GM18517 (cell line): Measurements from ENCODE around the gene SPHK1.

Source experiments
- ATAC-seq: cut with Tn5 transposase; IDR thresholded peaks from one replicate; pipeline ENCODE4 v1.9.1; 2021; ENCODE audit warnings: mild to moderate bottlenecking, moderate library complexity; ENCODE audit not compliant: unreplicated experiment

The SPHK1 gene

DNA sequence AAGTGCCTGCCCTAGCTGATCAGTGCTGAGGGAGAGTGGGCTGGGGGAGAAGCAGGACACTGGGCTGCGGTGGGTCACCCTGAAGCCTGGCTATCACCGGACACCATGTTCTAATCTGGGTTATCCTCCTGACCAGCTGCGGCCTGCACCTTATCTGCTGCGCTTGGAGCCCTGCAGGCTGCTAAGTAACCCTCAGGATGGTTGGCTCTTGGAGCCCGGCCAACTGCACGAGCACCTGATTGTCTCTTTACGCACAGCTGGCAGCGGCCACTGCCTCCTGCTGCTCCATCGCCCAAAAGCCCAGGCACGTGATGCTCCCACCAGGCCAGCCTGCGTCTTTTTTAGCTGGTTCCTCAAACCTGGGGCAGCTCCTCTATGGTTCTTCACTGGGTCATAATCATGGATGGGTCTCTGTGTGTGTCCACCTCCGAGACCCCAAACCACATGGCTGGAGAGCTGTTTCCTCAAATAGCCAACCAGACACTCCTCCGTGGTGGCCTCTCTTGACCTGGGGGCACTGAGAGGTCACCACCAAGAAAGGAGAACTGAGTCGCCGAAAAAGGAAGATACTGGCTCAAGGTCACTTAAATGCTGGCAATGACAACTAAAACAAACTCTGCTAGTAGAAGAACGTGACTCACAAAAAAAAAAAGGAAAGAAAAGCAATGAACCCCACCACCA, 21.7 kb downstream of the SPHK1 start:
- no peak for ATAC-seq

DNA sequence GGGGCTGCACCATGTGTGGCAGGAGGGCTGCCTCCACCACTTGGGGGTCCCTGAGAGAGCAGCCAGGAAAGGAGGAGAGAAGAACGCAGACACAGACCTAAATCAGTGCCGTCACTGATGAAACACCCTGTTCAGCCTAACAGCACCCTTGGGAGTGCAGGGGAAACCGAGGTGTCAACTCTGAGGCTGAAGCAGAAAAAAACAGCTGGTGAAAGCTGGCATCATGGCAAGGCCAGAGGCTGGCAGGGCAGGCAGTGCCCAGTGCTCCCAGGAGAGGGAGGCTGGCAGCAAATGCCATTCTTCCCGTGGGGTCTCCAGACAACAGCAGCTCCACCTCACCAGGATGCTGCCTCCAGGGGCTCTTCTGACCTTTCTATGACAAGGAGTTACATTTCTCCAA, 23.1 kb downstream of the SPHK1 start:
- ATAC-seq, result no peak

DNA sequence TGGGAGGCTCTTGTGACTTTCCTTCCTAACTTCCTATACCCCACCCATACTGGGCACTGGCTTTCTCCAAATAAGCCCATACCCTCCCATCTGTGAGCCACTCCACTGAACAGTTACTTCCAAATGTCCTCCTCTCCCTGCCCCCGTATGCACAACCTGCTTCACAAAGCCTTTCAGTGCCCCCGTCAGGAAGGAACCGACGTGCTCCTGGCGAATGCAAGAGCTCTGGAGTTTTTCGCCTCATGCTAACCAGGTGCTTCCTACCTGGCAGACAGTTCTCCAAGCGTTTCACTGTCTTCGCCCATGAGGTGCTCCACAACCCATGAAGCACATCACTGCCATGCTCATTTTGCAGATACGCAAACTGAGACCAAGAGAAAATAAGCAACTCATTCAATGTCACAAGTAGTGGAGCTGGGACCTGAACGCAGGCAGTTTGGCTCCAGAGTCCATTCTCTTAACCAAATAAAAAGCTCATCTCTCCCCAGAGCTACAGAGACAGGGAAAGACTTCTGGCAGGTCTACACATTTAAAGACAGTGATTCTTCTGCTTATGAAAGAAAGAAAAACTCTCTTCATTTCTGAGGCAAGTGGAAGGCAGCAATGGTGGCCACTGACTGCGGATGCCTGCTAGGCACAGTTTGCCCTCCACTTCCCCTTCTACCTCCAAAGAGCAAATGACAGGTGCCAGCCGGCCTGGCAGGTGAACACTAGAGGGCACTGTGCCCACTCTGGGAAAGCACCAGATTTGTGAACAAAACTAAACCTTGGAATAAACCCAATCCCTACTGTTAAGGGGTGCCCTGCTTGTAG, 23.8 kb downstream of the SPHK1 start:
- no peak for ATAC-seq

GRCh38 chr17:76410328-76410965, 26.0 kb downstream of the SPHK1 start:
- no peak for ATAC-seq

DNA sequence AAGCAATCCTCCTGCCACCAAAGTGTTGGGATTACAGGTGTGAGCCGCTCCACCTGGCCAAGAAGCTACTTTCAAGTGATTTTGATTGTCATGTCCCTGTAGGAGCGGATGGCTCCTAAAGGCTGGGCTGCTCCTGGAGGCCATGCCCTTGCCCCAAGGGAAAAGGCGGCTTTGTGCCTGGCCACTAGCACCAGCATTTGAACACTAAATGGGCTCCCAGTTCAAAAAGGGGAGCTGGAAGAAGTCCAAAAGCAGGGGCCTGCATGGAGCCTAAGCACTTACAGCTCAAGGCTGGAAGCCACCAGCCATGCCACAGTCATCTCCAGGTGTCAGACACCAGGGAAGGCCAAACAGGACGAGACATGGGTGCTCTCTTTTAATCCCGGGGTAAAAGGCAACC, 26.8 kb downstream of the SPHK1 start:
- no peak for ATAC-seq

DNA sequence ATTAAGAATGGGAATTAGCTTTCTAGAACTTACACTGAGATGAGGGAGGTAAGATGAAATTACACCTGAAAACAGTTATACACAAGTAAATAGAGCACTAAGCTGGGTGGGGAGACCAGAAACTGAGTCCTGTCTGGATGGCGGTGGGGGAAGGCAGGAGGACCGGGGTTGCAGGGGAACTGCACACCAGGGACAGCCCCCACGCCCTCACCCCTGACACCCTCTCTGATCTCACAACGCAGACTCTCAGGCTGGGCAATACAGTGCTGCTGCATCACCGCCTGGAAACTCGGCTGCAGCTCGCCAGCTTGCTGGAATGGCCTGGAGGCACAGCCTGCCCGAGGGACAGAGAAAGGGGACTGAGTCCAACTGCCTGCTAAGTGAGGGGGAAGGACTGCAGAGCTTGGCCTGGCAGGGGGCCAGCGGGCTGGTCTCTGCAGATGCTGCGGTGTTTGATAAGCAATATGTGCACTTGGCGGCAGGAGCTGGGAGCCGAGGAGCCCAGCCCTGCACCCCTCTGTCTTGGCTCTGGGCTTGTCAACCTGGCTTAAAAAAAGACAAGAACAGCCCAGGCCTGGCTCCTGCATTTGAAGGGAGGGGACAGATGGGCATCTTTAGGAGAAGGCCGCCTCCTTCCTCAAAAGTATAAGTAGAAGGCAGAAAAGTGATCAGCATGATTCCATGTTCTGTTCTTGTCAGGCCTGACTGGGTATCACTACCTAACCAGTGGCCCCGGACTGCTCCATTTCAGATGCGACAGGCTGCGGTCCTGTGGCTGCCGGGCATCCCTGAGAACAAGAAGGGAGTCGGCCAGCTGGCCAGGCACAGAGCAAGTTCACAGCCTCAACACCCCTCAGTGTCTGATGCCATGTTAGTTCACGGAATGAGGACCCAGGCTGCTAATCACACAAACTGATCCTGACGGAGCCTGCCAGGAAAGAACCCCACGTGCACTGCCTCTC, 30.2 kb downstream of the SPHK1 start:
- ATAC-seq, result no peak

- no peak for ATAC-seq
Observed at GRCh38 chr17:76415786-76416185, 31.4 kb downstream of the SPHK1 start.

DNA sequence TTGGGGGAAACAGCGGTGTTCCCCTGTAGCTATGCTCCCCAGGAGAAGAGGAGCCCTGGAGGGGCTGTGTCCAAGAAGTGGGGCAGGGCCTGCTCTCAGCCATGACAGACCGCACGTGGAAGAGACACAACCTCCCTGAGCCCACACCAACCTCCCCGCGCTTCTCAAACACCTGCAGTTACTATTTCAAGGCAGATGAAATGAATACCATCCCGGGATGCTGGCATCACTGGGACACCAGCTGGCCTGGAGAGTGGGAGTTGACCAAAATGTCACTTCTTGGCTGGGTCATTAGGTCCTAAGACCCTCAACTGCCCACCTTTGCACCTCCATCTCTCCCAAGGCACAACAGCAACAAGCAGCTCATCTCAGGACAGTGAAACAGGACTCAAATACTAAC, 32.0 kb downstream of the SPHK1 start:
- ATAC-seq, result no peak

DNA sequence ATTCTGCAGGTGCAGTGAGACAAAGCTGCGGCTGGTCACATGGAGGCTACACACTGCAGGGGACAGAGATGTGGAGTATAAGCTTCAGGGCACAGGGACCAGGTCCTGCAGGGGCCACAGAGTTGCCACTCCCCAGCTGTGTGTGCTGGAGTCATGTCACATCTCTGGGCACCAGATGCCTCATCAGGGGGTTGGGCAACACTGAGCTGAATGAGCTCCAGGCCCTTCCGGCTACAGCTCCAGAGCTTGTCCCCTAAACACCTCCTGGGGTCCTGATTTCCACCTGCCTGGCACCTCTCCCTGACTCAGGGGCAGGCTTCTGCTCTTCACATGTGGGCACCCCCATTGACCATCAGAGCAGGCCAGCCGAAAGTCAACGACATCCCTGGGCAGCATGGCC, 32.5 kb downstream of the SPHK1 start:
- ATAC-seq, result no peak

DNA sequence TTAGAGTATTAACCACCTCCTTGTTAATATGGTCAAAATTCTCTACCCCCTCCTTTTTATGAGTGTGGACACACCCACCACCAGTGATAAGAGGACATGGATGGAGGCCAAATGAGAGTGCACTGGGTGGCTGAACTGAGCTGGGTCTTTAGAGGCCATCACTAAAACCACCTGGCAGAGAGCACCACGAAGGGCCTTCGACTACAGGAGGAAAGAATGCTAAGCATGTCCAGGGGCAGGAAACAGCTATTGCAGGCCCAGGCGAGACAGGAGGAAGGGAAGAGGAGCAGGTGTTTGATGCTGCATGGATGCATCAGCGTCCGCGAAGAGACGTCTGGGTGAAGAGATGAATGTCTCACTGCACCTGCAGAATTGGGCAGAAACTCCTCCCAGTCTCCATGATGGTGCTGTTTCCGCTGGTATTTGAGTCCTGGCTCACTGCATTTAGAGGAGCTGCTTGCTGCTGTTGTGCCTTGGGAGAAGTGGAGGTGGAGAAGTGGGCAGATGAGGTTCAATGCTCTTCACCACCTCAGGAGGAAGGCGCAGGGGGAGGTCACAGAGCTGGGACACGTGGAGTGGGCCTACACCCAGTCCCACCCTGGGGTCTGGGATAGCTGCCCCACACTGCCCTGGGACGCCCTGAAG, 33.2 kb downstream of the SPHK1 start:
- ATAC-seq, result no peak

DNA sequence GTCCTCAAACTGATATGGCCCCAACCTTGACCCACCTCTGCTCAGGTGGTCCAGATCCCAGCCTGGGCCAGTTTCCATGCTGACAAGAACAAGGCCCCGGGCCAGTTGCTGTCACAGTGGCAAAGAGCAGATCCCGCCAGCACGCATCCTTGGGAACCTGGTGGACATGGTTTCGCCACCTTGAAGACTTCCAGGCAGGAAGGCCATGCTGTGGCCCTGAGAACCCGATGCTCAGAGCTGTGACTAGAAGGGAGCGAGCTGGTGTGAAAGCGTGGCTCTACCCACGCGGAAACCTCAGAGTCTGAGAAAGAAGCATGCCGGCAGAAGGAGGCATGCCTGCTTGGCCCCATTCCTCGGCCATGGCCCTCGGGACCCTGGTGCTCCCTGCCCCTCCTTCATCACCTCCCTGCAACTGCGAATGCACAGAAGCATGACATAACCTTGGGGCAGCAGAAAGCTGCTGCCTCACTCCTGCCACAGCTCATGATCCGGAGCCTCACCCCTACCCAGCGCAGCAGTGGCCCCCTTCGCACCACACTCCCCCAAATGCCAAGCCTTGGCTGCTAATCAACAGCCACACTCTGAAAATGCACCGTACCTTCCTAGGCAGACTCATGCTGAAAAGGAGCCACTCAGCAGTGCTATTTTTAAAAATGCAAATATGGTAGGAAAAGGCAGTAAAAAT, 35.3 kb downstream of the SPHK1 start:
- no peak for ATAC-seq

GRCh38 chr17:76420356-76421043, 36.1 kb downstream of the SPHK1 start:
- no peak for ATAC-seq

DNA sequence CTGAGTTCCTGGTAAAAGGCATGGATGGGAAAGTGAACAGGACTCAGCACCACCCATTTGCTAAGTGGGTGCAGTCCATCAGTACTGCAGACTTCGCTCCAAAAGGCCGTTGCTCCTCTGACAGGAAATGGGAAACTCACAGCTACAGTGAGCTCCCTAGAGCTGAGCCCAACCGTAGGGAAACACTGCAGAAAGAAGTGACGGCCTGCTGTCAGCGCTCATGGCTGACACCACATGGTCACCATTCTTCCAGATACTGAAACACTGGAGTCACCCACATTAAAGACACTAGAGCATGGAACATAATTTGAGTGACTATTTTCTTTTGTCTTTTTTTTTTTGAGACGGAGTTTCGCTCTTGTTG, 36.6 kb downstream of the SPHK1 start:
- ATAC-seq, result no peak

DNA sequence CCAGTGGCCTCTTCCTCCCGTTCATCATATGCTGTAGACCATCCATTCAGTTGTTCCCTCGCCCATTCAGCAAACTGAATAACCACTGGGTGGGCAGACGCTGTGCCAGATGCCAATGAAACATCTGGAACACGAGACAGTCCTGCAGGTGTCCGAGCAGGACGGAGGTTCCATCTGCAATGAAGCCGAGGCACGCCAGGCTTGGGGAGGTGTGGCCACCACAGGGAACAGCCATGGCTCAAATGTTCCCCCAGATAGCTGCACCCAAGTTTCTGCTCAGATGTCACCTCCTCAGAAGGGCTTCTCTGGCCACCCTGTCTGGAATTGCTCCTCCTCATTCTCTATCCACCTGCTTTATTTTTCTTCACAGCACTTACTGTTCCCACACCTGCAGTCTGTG, 38.0 kb downstream of the SPHK1 start:
- ATAC-seq, result no peak

DNA sequence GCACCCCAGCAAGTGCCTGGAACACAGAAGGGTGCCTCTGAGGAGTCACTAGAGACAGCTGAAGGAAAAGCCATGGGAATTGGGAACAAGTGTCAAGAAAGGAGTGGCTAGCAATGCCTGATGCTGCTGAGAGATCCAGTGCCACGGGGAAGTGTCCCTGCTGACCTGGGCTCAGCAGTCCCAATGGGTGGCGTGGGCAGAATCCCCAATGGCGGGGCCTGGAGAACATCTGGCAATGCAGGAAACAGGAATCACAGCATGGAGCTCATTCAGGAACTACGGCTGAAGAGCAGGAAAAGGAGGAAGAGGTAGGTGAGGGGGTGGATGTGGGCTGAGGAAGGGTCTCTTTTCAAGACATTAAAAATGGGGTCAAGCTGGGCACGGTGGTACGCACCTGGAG, 38.5 kb downstream of the SPHK1 start:
- ATAC-seq, result no peak

DNA sequence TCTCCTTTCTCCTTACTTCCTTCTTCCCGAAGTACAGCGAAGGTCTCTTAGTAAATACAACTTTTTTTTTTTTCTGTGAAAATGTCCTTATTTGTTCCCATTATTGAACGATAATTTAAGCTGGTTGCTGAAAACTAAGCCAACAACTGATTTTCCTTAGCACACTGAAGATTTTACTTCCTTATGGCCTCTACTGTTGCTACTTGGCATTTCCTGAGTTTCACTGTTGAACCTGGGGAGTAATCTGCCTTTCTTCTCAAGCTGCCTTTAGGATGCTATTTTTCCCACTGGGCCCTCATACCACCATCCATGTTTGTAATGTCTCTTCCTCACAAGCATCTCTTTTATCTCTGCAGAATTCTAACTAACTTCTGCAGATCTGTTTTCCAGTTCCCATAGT, 42.4 kb downstream of the SPHK1 start:
- no peak for ATAC-seq

- ATAC-seq, result no peak
Observed at GRCh38 chr17:76427501-76428231, 43.3 kb downstream of the SPHK1 start.

GRCh38 chr17:76428511-76428910, 44.1 kb downstream of the SPHK1 start:
- no peak for ATAC-seq

- no peak for ATAC-seq
Observed at GRCh38 chr17:76431509-76431908, 47.1 kb downstream of the SPHK1 start.
